Epidermal melanocyte (primary cell): ENCODE results near the gene TCERG1L.

Source experiments
- DNase-seq: peaks from one replicate; pipeline ENCODE4 v3.0.0; 2011; ENCODE audit warnings: low spot score; ENCODE audit not compliant: insufficient read length

The TCERG1L gene

GRCh38 chr10:131271966-131272365 is 39.6 kb downstream of the TCERG1L start:
- DNase-seq, result no peak

- DNase-seq, result no peak
These were observed 40.2 kb downstream of the TCERG1L start for GRCh38 chr10:131271195-131271880.

- DNase-seq, result no peak
These were observed 40.9 kb downstream of the TCERG1L start for GRCh38 chr10:131270461-131271190.

- DNase-seq, result no peak
These were observed 41.6 kb downstream of the TCERG1L start for GRCh38 chr10:131269776-131270460.

- no peak for DNase-seq
These were observed 43.8 kb downstream of the TCERG1L start for GRCh38 chr10:131267814-131268095.

- no peak for DNase-seq
These were observed 44.3 kb downstream of the TCERG1L start for GRCh38 chr10:131266936-131267813.

GRCh38 chr10:131264110-131264788 is 47.3 kb downstream of the TCERG1L start:
- DNase-seq, result no peak

GRCh38 chr10:131261890-131262475 is 49.5 kb downstream of the TCERG1L start:
- DNase-seq, result no peak

- DNase-seq, result no peak
These were observed 50.9 kb downstream of the TCERG1L start for GRCh38 chr10:131260452-131261211.

GRCh38 chr10:131260031-131260430 is 51.5 kb downstream of the TCERG1L start:
- no peak for DNase-seq

GRCh38 chr10:131259535-131259934 is 52.0 kb downstream of the TCERG1L start:
- DNase-seq, result no peak

GRCh38 chr10:131258256-131258655 is 53.3 kb downstream of the TCERG1L start:
- no peak for DNase-seq

- no peak for DNase-seq
These were observed 54.5 kb downstream of the TCERG1L start for GRCh38 chr10:131257027-131257426.

GRCh38 chr10:131254859-131255252 is 56.7 kb downstream of the TCERG1L start:
- no peak for DNase-seq

GRCh38 chr10:131253931-131254858 is 57.3 kb downstream of the TCERG1L start:
- no peak for DNase-seq

- DNase-seq, result no peak
These were observed 58.8 kb downstream of the TCERG1L start for GRCh38 chr10:131252567-131253276.

- DNase-seq, result no peak
These were observed 60.4 kb downstream of the TCERG1L start for GRCh38 chr10:131251146-131251541.

GRCh38 chr10:131250454-131251145 is 60.9 kb downstream of the TCERG1L start:
- DNase-seq, result no peak
